ENCODE results near the gene SPG7.

The SPG7 gene

GRCh38 chr16:89546781-89547180 lies 38.6 kb downstream of the SPG7 start:
- Histone ChIP-seq H3K27ac (ENCODE audit: low read depth, low read length) (no peak overlapping the region), H3K36me3 (ENCODE audit: control insufficient read depth, insufficient read depth, low read length) (peaks cover 19% of the 10 kb centered on the region), H3K4me1 (ENCODE audit: control insufficient read depth, insufficient read depth, low read length) (no peaks in the 10 kb centered on the region), H3K27me3 (ENCODE audit: control insufficient read depth, insufficient read depth, low read length) (no peaks in the 10 kb centered on the region), H3K9ac (ENCODE audit: low read length) (no peak overlapping the region), H3K4me3 (ENCODE audit: low read length) (no peak overlapping the region)

- Histone ChIP-seq H3K4me1 (ENCODE audit: control insufficient read depth, insufficient read depth, low read length) (no peaks in the 10 kb centered on the region), H3K9ac (ENCODE audit: low read length) (no peak overlapping the region), H3K4me3 (ENCODE audit: low read length) (no peak overlapping the region), H3K27me3 (ENCODE audit: control insufficient read depth, insufficient read depth, low read length) (no peaks in the 10 kb centered on the region), H3K36me3 (ENCODE audit: control insufficient read depth, insufficient read depth, low read length) (peaks cover 20% of the 10 kb centered on the region), H3K27ac (ENCODE audit: low read depth, low read length) (no peak overlapping the region)
Observed at GRCh38 chr16:89547291-89547690, 39.1 kb downstream of the SPG7 start.

- Histone ChIP-seq H3K4me3 (ENCODE audit: low read length) (no peak overlapping the region), H3K4me1 (ENCODE audit: control insufficient read depth, insufficient read depth, low read length) (no peaks in the 10 kb centered on the region), H3K27me3 (ENCODE audit: control insufficient read depth, insufficient read depth, low read length) (no peaks in the 10 kb centered on the region), H3K36me3 (ENCODE audit: control insufficient read depth, insufficient read depth, low read length) (peaks cover 25% of the 10 kb centered on the region), H3K9ac (ENCODE audit: low read length) (no peak overlapping the region), H3K27ac (ENCODE audit: low read depth, low read length) (no peak overlapping the region)
Observed at GRCh38 chr16:89547860-89548259, 39.7 kb downstream of the SPG7 start.

GRCh38 chr16:89548344-89549006 lies 40.3 kb downstream of the SPG7 start:
- Histone ChIP-seq H3K27ac (ENCODE audit: low read depth, low read length) (no peak overlapping the region), H3K9ac (ENCODE audit: low read length) (no peak overlapping the region), H3K36me3 (ENCODE audit: control insufficient read depth, insufficient read depth, low read length) (peaks cover 28% of the 10 kb centered on the region), H3K4me3 (ENCODE audit: low read length) (no peak overlapping the region), H3K4me1 (ENCODE audit: control insufficient read depth, insufficient read depth, low read length) (no peaks in the 10 kb centered on the region), H3K27me3 (ENCODE audit: control insufficient read depth, insufficient read depth, low read length) (no peaks in the 10 kb centered on the region)

- Histone ChIP-seq H3K36me3 (ENCODE audit: control insufficient read depth, insufficient read depth, low read length) (peaks cover 31% of the 10 kb centered on the region), H3K4me1 (ENCODE audit: control insufficient read depth, insufficient read depth, low read length) (no peaks in the 10 kb centered on the region), H3K9ac (ENCODE audit: low read length) (no peak overlapping the region), H3K27me3 (ENCODE audit: control insufficient read depth, insufficient read depth, low read length) (no peaks in the 10 kb centered on the region), H3K4me3 (ENCODE audit: low read length) (no peak overlapping the region), H3K27ac (ENCODE audit: low read depth, low read length) (no peak overlapping the region)
Observed at GRCh38 chr16:89549007-89549700, 41.0 kb downstream of the SPG7 start.

GRCh38 chr16:89550421-89551007 lies 42.3 kb downstream of the SPG7 start:
- Histone ChIP-seq H3K9ac (ENCODE audit: low read length) (no peak overlapping the region), H3K4me1 (ENCODE audit: control insufficient read depth, insufficient read depth, low read length) (no peaks in the 10 kb centered on the region), H3K36me3 (ENCODE audit: control insufficient read depth, insufficient read depth, low read length) (peaks cover 32% of the 10 kb centered on the region), H3K27ac (ENCODE audit: low read depth, low read length) (no peak overlapping the region), H3K4me3 (ENCODE audit: low read length) (no peak overlapping the region), H3K27me3 (ENCODE audit: control insufficient read depth, insufficient read depth, low read length) (no peaks in the 10 kb centered on the region)

- no peak overlapping the region for H3K4me3 ChIP-seq (ENCODE audit: low read length)
Observed at GRCh38 chr16:89552329-89552728, 44.1 kb downstream of the SPG7 start.

GRCh38 chr16:89552913-89553312 lies 44.7 kb downstream of the SPG7 start:
- H3K27ac ChIP-seq (ENCODE audit: low read depth, low read length) = no peak overlapping the region
- no peak overlapping the region for H3K4me3 ChIP-seq (ENCODE audit: low read length)
- peaks cover 43% of the 10 kb centered on the region for H3K36me3 ChIP-seq (ENCODE audit: control insufficient read depth, insufficient read depth, low read length)
- H3K9ac ChIP-seq (ENCODE audit: low read length) = no peak overlapping the region
- no peaks in the 10 kb centered on the region for H3K4me1 ChIP-seq (ENCODE audit: control insufficient read depth, insufficient read depth, low read length)
- no peaks in the 10 kb centered on the region for H3K27me3 ChIP-seq (ENCODE audit: control insufficient read depth, insufficient read depth, low read length)

More at GRCh38 chr16:89552329-89552728, 44.1 kb downstream of the SPG7 start:
- Histone ChIP-seq H3K9ac (ENCODE audit: low read length) (no peak overlapping the region), H3K27me3 (ENCODE audit: control insufficient read depth, insufficient read depth, low read length) (no peaks in the 10 kb centered on the region), H3K4me1 (ENCODE audit: control insufficient read depth, insufficient read depth, low read length) (no peaks in the 10 kb centered on the region), H3K27ac (ENCODE audit: low read depth, low read length) (no peak overlapping the region), H3K36me3 (ENCODE audit: control insufficient read depth, insufficient read depth, low read length) (peaks cover 45% of the 10 kb centered on the region)

- H3K9ac ChIP-seq (ENCODE audit: low read length) = no peak overlapping the region
- H3K27me3 ChIP-seq (ENCODE audit: control insufficient read depth, insufficient read depth, low read length) = no peaks in the 10 kb centered on the region
- H3K4me1 ChIP-seq (ENCODE audit: control insufficient read depth, insufficient read depth, low read length) = no peaks in the 10 kb centered on the region
- H3K36me3 ChIP-seq (ENCODE audit: control insufficient read depth, insufficient read depth, low read length) = peaks cover 38% of the 10 kb centered on the region
- no peak overlapping the region for H3K27ac ChIP-seq (ENCODE audit: low read depth, low read length)
- no peak overlapping the region for H3K4me3 ChIP-seq (ENCODE audit: low read length)
Observed at GRCh38 chr16:89553733-89554132, 45.5 kb downstream of the SPG7 start.

- Histone ChIP-seq H3K4me1 (ENCODE audit: control insufficient read depth, insufficient read depth, low read length) (no peaks in the 10 kb centered on the region), H3K27ac (ENCODE audit: low read depth, low read length) (no peak overlapping the region), H3K36me3 (ENCODE audit: control insufficient read depth, insufficient read depth, low read length) (peaks cover 38% of the 10 kb centered on the region), H3K27me3 (ENCODE audit: control insufficient read depth, insufficient read depth, low read length) (no peaks in the 10 kb centered on the region), H3K9ac (ENCODE audit: low read length) (no peak overlapping the region), H3K4me3 (ENCODE audit: low read length) (no peak overlapping the region)
Observed at GRCh38 chr16:89554343-89554742, 46.1 kb downstream of the SPG7 start.

GRCh38 chr16:89555265-89555664 lies 47.1 kb downstream of the SPG7 start:
- Histone ChIP-seq H3K4me1 (ENCODE audit: control insufficient read depth, insufficient read depth, low read length) (no peaks in the 10 kb centered on the region), H3K36me3 (ENCODE audit: control insufficient read depth, insufficient read depth, low read length) (peaks cover 34% of the 10 kb centered on the region), H3K27me3 (ENCODE audit: control insufficient read depth, insufficient read depth, low read length) (no peaks in the 10 kb centered on the region), H3K4me3 (ENCODE audit: low read length) (no peak overlapping the region), H3K27ac (ENCODE audit: low read depth, low read length) (no peak overlapping the region), H3K9ac (ENCODE audit: low read length) (no peak overlapping the region)

- Histone ChIP-seq H3K36me3 (ENCODE audit: control insufficient read depth, insufficient read depth, low read length) (peaks cover 31% of the 10 kb centered on the region), H3K27me3 (ENCODE audit: control insufficient read depth, insufficient read depth, low read length) (no peaks in the 10 kb centered on the region), H3K4me3 (ENCODE audit: low read length) (no peak overlapping the region), H3K4me1 (ENCODE audit: control insufficient read depth, insufficient read depth, low read length) (no peaks in the 10 kb centered on the region), H3K9ac (ENCODE audit: low read length) (no peak overlapping the region), H3K27ac (ENCODE audit: low read depth, low read length) (no peak overlapping the region)
Observed at GRCh38 chr16:89555780-89556179, 47.6 kb downstream of the SPG7 start.
